ENCODE data around the gene PROCA1.

GRCh38 chr17:28751600-28752366 lies 40.1 kb upstream of the PROCA1 start:
- TF ChIP-seq CTCF (IDR thresholded peaks at IDR 0.05) (no peak), POLR2A (IDR thresholded peaks at IDR 0.05) (no peak), POLR2AphosphoS5 (IDR thresholded peaks at IDR 0.05; ENCODE audit: insufficient read depth in 1 of 2, low read depth in 1 of 2) (no peak)

All from vagina (tissue), 2 donors.